HFF-Myc (cell line): Measurements from ENCODE around the gene RBSN.

ENCODE experiments used
- DNase-seq: peaks from one replicate; pipeline ENCODE4 v3.0.0-alpha.2; 2011; ENCODE audit warnings: low read depth; ENCODE audit errors: extremely low read depth
- H3K4me3 ChIP-seq: replicated peaks from 2 replicates; pipeline ENCODE4 v1.5.1; 2011; ENCODE audit warnings: low read depth, mild to moderate bottlenecking, control low read depth, low read length
- CTCF ChIP-seq: IDR thresholded peaks from 2 replicates; pipeline ENCODE4 v1.5.1; 2012; ENCODE audit warnings: mild to moderate bottlenecking, low read depth, low read length, control low read depth; ENCODE audit errors: missing control alignments

RBSN gene

GRCh38 chr3:15108869-15109268, 9.9 kb upstream of the RBSN start:
- no peak for DNase-seq
- TF ChIP-seq CTCF, result no peak
- no peak overlapping the region for H3K4me3 ChIP-seq

GRCh38 chr3:15108082-15108545, 9.2 kb upstream of the RBSN start:
- H3K4me3 ChIP-seq, result no peak overlapping the region
- no peak for DNase-seq
- TF ChIP-seq CTCF, result peak; percentile 95

GRCh38 chr3:15107075-15107947, 8.4 kb upstream of the RBSN start:
- DNase-seq, result no peak
- TF ChIP-seq CTCF, result no peak
- no peak overlapping the region for H3K4me3 ChIP-seq

- no peak for DNase-seq
- no peak for TF ChIP-seq CTCF
- H3K4me3 ChIP-seq, result no peak overlapping the region
These were observed 3.9 kb upstream of the RBSN start for GRCh38 chr3:15102836-15103235.

- no peak for DNase-seq
- H3K4me3 ChIP-seq, result no peak overlapping the region
- TF ChIP-seq CTCF, result no peak
These were observed 3.3 kb upstream of the RBSN start for GRCh38 chr3:15102256-15102655.

GRCh38 chr3:15099364-15100098, 583 bp upstream of the RBSN start:
- TF ChIP-seq CTCF, result no peak
- peak overlapping the region; percentile 90 for H3K4me3 ChIP-seq
- no peak for DNase-seq
